Vagina (tissue), 2 donors: ENCODE results near the gene KCP.
A peak's percentile ranks its signal among the peaks of the same experiment; 100 is the strongest.

Experiments used
- CTCF ChIP-seq, 3 experiments: fragments of 450-650 bp in 2 of 3; fragments of 200-600 bp in 1 of 3; sonication (generic) in 1 of 3; IDR thresholded peaks; one replicate each; pipeline ENCODE4 v1.5.1; 2017 to 2019; ENCODE audit warnings: antibody characterized with exemption in 3 of 3, mild to moderate bottlenecking in 2 of 3, moderate library complexity in 2 of 3
- POLR2A ChIP-seq, 2 donors: fragments of 450-650 bp; IDR thresholded peaks; one replicate each; pipeline ENCODE4 v1.6.1; 2017; ENCODE audit warnings: antibody characterized with exemption in 2 of 2, mild to moderate bottlenecking in 2 of 2, moderate library complexity in 2 of 2

GRCh38 chr7:128862571-128863432, 47.7 kb downstream of the KCP start, which contains the start of gene ATP6V1F:
- TF ChIP-seq CTCF (IDR thresholded peaks at IDR 0.05) (peak; percentile 1 to 10 (median 9)), POLR2A (IDR thresholded peaks at IDR 0.05) (peak in 1 of 2 donors; percentile 87)
